ENCODE data around the gene GANC. TPM values are rescaled to one million over a fixed set of nuclear protein-coding genes. Genes with fewer than 3 reads are reported as not detected.

Gene GANC
- total and polyA plus RNA-seq, 9 of the 15 experiments (the other 6 are each of a cell fraction or from before 2014, with no cell fraction given), result 10.9 to 19.0 (median 14.5) TPM

- ChIA-PET POLR2A (interaction anchor here (0.6 to 1.2 kb wide), 4 partner anchors 11 to 272 kb away, joined by 3 to 4 read pairs (median 4); no protein-coding TSS in a partner anchor), CTCF (ENCODE audit: low intra/inter-chr PET ratio) (no interaction called here)
- Histone ChIP-seq H3K4me1 (replicated peaks in 1 of 2; ENCODE audit: control insufficient read depth in 2 of 2, insufficient read depth in 2 of 2, low read length in 2 of 2) (peaks cover 4 to 12% of the 10 kb centered on the region in 2 experiments), H3K27ac (ENCODE audit: extremely low read depth, low read depth, low read length) (peak overlapping the region; percentile 99), H3K27me3 (ENCODE audit: control insufficient read depth in 2 of 2, insufficient read depth in 2 of 2, low read length in 2 of 2) (no peaks in the 10 kb centered on the region), H3K79me2 (ENCODE audit: control insufficient read depth, insufficient read depth, low read length) (peaks cover 51% of the 10 kb centered on the region), H3K4me3 (peak overlapping the region; percentile 64), H3K4me2 (ENCODE audit: insufficient read depth, low read length) (peak overlapping the region; percentile 92), H3K9me1 (ENCODE audit: control insufficient read depth, insufficient read depth, low read length) (no peaks in the 10 kb centered on the region), H3K36me3 (ENCODE audit: control insufficient read depth, insufficient read depth, low read length) (peaks cover 17% of the 10 kb centered on the region), H3K9ac (ENCODE audit: insufficient read depth in 1 of 2, low read depth in 2 of 2, low read length in 2 of 2) (peak overlapping the region in 1 of 2 experiments; percentile 95; a peak in 2 of 4 replicates), H4K20me1 (replicated peaks; ENCODE audit: control insufficient read depth, insufficient read depth, low read length) (no peaks in the 10 kb centered on the region; the same call in 1 of the 2 replicates), H3K9me3 (replicated peaks; ENCODE audit: control insufficient read depth, insufficient read depth, low read depth, low read length) (no peaks in the 10 kb centered on the region), H2AFZ (ENCODE audit: low read depth, low read length) (peak overlapping the region; percentile 92)
- in situ Hi-C loops (cut with MboI), result no loop called here
- no TSS peak for BruUV-seq (replicated peaks)
- peak in 1 of 4 experiments; percentile 14 for DNase-seq (ENCODE audit: extremely low read depth in 1 of 4, low spot score in 3 of 4)
- FAIRE-seq, result no peak
- 5% methylated on average over 4 of the region's 4 CpGs for WGBS (ENCODE audit: insufficient coverage, low coverage, missing lambda C conversion rate)
- ATAC-seq, result no peak
- intact Hi-C loops (cut with micrococcal nuclease), result no loop called here
- TF ChIP-seq RBM25 (IDR thresholded peaks at IDR 0.05; ENCODE audit: low read depth, low read length, severe bottlenecking) (no peak), SMARCC2 (IDR thresholded peaks at IDR 0.05; ENCODE audit: low read depth) (no peak), ASH1L (IDR thresholded peaks at IDR 0.05; ENCODE audit: borderline replicate concordance, low read depth, partially characterized antibody) (no peak), MTA1 (IDR thresholded peaks at IDR 0.05; ENCODE audit: borderline replicate concordance) (no peak), TEAD1 (CRISPR knock-in tag; IDR thresholded peaks at IDR 0.05) (no peak), CHD2 (IDR thresholded peaks at IDR 0.05; ENCODE audit: low read depth, low read length) (no peak), CBFA2T3 (IDR thresholded peaks at IDR 0.05) (no peak), PATZ1 (CRISPR knock-in tag; IDR thresholded peaks at IDR 0.05; ENCODE audit: borderline replicate concordance) (no peak), ZBTB8A (IDR thresholded peaks at IDR 0.05; ENCODE audit: partially characterized antibody) (no peak), ETV1 (tag; conservative IDR thresholded peaks at IDR 0.05; ENCODE audit: low read depth) (no peak), RBM22 (IDR thresholded peaks at IDR 0.05; ENCODE audit: low read depth, low read length, poor library complexity, severe bottlenecking) (no peak), MECOM (CRISPR knock-in tag; IDR thresholded peaks at IDR 0.05) (no peak), ERF (CRISPR knock-in tag; IDR thresholded peaks at IDR 0.05) (no peak), MYBL2 (IDR thresholded peaks at IDR 0.05; ENCODE audit: low read depth) (no peak), MYBL2 (CRISPR knock-in tag; IDR thresholded peaks at IDR 0.05; ENCODE audit: borderline replicate concordance) (no peak), NCOA2 (IDR thresholded peaks at IDR 0.05; ENCODE audit: partially characterized antibody in 2 of 2) (no peak), ZNF75A (CRISPR knock-in tag; IDR thresholded peaks at IDR 0.05) (no peak), SETDB1 (IDR thresholded peaks at IDR 0.05; ENCODE audit: low read length) (no peak), BDP1 (IDR thresholded peaks at IDR 0.05; ENCODE audit: insufficient read depth, insufficient read length) (no peak), PML (IDR thresholded peaks at IDR 0.05; ENCODE audit: low read length) (no peak), FOXK2 (conservative IDR thresholded peaks at IDR 0.05 in 1 of 2, IDR thresholded peaks at IDR 0.05 in 1 of 2; ENCODE audit: low read depth in 2 of 2) (no peak), TAF7 (tag; IDR thresholded peaks at IDR 0.05) (peak; percentile 11; the same call in 1 of the 2 replicates), NR2F6 (CRISPR knock-in tag; IDR thresholded peaks at IDR 0.05) (no peak), U2AF2 (optimal IDR thresholded peaks at IDR 0.05; ENCODE audit: low read depth, low read length) (no peak), HMG20B (CRISPR knock-in tag; IDR thresholded peaks at IDR 0.05) (no peak)
Observed at GRCh38 chr15:42275780-42276391, 2.9 kb downstream of the GANC start.
